H1 (cell line): ENCODE data around the gene CPE. TPM values are rescaled to one million over a fixed set of nuclear protein-coding genes. Genes with fewer than 3 reads are reported as not detected.

Source experiments
- CTCF ChIA-PET: fragments of 300-600 bp; sonication (Branson Sonifier 250); formaldehyde crosslinking; loops from one replicate; lab custom pipeline; 2021; ENCODE audit not compliant: partially characterized antibody; lab: Charles Lee
- POLR2A ChIA-PET: fragments of 300-600 bp; sonication (Branson Sonifier 250); formaldehyde crosslinking; loops from one replicate; lab custom pipeline; 2021; ENCODE audit warnings: inconsistent platforms; ENCODE audit not compliant: partially characterized antibody; lab: Charles Lee
- DNase-seq, 2 experiments: peaks; one replicate each; pipeline versions ENCODE4 v3.0.0 to v3.0.0-alpha.2; 2010 to 2022; ENCODE audit warnings: low spot score in 2 of 2, low read depth in 1 of 2, mixed read lengths in 1 of 2
- FAIRE-seq: peaks from 2 replicates; lab custom pipeline; 2011; peaks lifted over from hg19 to GRCh38; lab: Jason Lieb, UNC
- H2AFZ ChIP-seq: 2 replicates; pipeline ENCODE4 v1.8.1; 2012; ENCODE audit warnings: low read length, inconsistent platforms
- H2AK5ac ChIP-seq: 2 replicates; pipeline ENCODE4 v1.6.1; 2013; ENCODE audit warnings: low read depth, low read length
- H2BK120ac ChIP-seq: replicated peaks from 2 replicates; pipeline ENCODE3; 2013; ENCODE audit warnings: low read depth, low read length, inconsistent platforms
- H2BK12ac ChIP-seq: 2 replicates; pipeline ENCODE4 v1.6.1; 2013; ENCODE audit warnings: low read depth, low read length
- H2BK15ac ChIP-seq: 2 replicates; pipeline ENCODE4 v1.6.1; 2013; ENCODE audit warnings: low read length
- H2BK20ac ChIP-seq: 2 replicates; pipeline ENCODE4 v1.6.1; 2013; ENCODE audit warnings: low read length
- H2BK5ac ChIP-seq: 2 replicates; pipeline ENCODE4 v1.6.1; 2013; ENCODE audit warnings: low read depth, low read length
- H3K14ac ChIP-seq: 2 replicates; pipeline ENCODE4 v1.6.1; 2013; ENCODE audit warnings: inconsistent platforms; ENCODE audit not compliant: insufficient read length
- H3K18ac ChIP-seq: 2 replicates; pipeline ENCODE4 v1.6.1; 2013; ENCODE audit warnings: low read length; ENCODE audit errors: extremely low read depth
- H3K23ac ChIP-seq: 2 replicates; pipeline ENCODE4 v1.6.1; 2013; ENCODE audit warnings: inconsistent platforms; ENCODE audit not compliant: insufficient read length
- H3K23me2 ChIP-seq: 2 replicates; pipeline ENCODE4 v1.6.1; 2013; ENCODE audit warnings: low read depth, low read length
- H3K27ac ChIP-seq: 2 replicates; pipeline ENCODE4 v1.6.1; 2011; ENCODE audit warnings: low read depth, low read length, inconsistent platforms
- H3K27me3 ChIP-seq, 4 experiments: replicated peaks in 1 of 4; 1 replicate in 1 of 4; 2 replicates in 3 of 4; pipeline versions ENCODE4 v1.6.1 to v1.8.1; 2011 to 2013; ENCODE audit warnings: low read length in 3 of 4, mild to moderate bottlenecking in 3 of 4, inconsistent platforms in 2 of 4, mixed read lengths in 2 of 4, moderate library complexity in 1 of 4; ENCODE audit not compliant: control insufficient read depth in 3 of 4, insufficient read depth in 3 of 4; ENCODE audit errors: extremely low read depth in 1 of 4
- H3K36me3 ChIP-seq, 4 experiments: 2 replicates each; pipeline versions ENCODE4 v1.6.1 to v1.8.1; 2011 to 2013; ENCODE audit warnings: mild to moderate bottlenecking in 4 of 4, low read length in 3 of 4, moderate library complexity in 2 of 4, control low read depth in 1 of 4, inconsistent platforms in 1 of 4; ENCODE audit not compliant: insufficient read depth in 4 of 4, control insufficient read depth in 2 of 4
- H3K4ac ChIP-seq: replicated peaks from 2 replicates; pipeline ENCODE3; 2013; ENCODE audit warnings: low read length, low read depth, mixed read lengths, inconsistent platforms; ENCODE audit not compliant: insufficient read length
- H3K4me1 ChIP-seq, 4 experiments: replicated peaks in 1 of 4; 1 replicate in 1 of 4; 2 replicates in 3 of 4; pipeline versions ENCODE4 v1.6.1 to v1.8.1; 2011 to 2013; ENCODE audit warnings: low read length in 3 of 4, inconsistent platforms in 2 of 4, mixed read lengths in 1 of 4; ENCODE audit not compliant: insufficient read depth in 4 of 4, control insufficient read depth in 3 of 4
- H3K4me2 ChIP-seq, 2 experiments: 2 replicates each; pipeline versions ENCODE4 v1.6.1 to v1.8.1; 2011 to 2013; ENCODE audit warnings: low read depth in 2 of 2, low read length in 2 of 2, control low read depth in 1 of 2, inconsistent platforms in 1 of 2, mild to moderate bottlenecking in 1 of 2; ENCODE audit not compliant: insufficient read depth in 1 of 2
- H3K4me3 ChIP-seq, 4 experiments: fragments of 200-600, 300-600 bp in 1 of 4; sonication (generic), shearing (Covaris generic), sonication (Bioruptor Twin) in 1 of 4; 2 replicates each; pipeline versions ENCODE4 v1.5.1 to v1.8.1; 2011 to 2016; ENCODE audit warnings: low read length in 4 of 4, low read depth in 3 of 4, control low read depth in 2 of 4, inconsistent platforms in 2 of 4, mild to moderate bottlenecking in 2 of 4, mixed read lengths in 1 of 4, moderate library complexity in 1 of 4; ENCODE audit not compliant: insufficient read depth in 2 of 4; ENCODE audit errors: extremely low read depth in 1 of 4
- H3K56ac ChIP-seq: replicated peaks from 2 replicates; pipeline ENCODE3; 2013; ENCODE audit warnings: low read depth, mild to moderate bottlenecking, mixed read lengths, low read length, inconsistent platforms; ENCODE audit not compliant: insufficient read length
- H3K79me1 ChIP-seq: 2 replicates; pipeline ENCODE4 v1.6.1; 2013; ENCODE audit warnings: low read depth, low read length, control low read depth
- H3K79me2 ChIP-seq, 2 experiments: 2 replicates each; pipeline versions ENCODE4 v1.6.1 to v1.8.1; 2012 to 2013; ENCODE audit warnings: low read length in 2 of 2, mild to moderate bottlenecking in 2 of 2, inconsistent platforms in 1 of 2; ENCODE audit not compliant: insufficient read depth in 2 of 2, control insufficient read depth in 1 of 2
- H3K9ac ChIP-seq, 4 experiments: replicated peaks in 1 of 4; 1 replicate in 1 of 4; 2 replicates in 3 of 4; pipeline versions ENCODE4 v1.6.1 to v1.8.1; 2011 to 2013; ENCODE audit warnings: low read depth in 3 of 4, low read length in 3 of 4, control low read depth in 2 of 4, mild to moderate bottlenecking in 2 of 4, moderate library complexity in 2 of 4, inconsistent platforms in 1 of 4; ENCODE audit errors: extremely low read depth in 1 of 4
- H3K9me3 ChIP-seq, 2 experiments: 2 replicates each; pipeline versions ENCODE4 v1.6.1 to v1.8.1; 2012 to 2013; ENCODE audit warnings: mild to moderate bottlenecking in 2 of 2, moderate library complexity in 2 of 2, control low read depth in 1 of 2, inconsistent platforms in 1 of 2, low read depth in 1 of 2, low read length in 1 of 2, mixed read lengths in 1 of 2; ENCODE audit not compliant: insufficient read depth in 2 of 2
- H4K20me1 ChIP-seq, 2 experiments: replicated peaks in 1 of 2; 2 replicates each; pipeline versions ENCODE3 to v1.8.1; 2011 to 2013; ENCODE audit warnings: inconsistent platforms in 2 of 2, low read length in 2 of 2, mild to moderate bottlenecking in 1 of 2; ENCODE audit not compliant: insufficient read depth in 2 of 2, control insufficient read depth in 1 of 2
- H4K5ac ChIP-seq: 2 replicates; pipeline ENCODE4 v1.6.1; 2013; ENCODE audit warnings: low read length, low read depth, mixed read lengths, inconsistent platforms; ENCODE audit not compliant: insufficient read length
- H4K8ac ChIP-seq: 2 replicates; pipeline ENCODE4 v1.8.0; 2013; ENCODE audit warnings: mild to moderate bottlenecking, moderate library complexity, low read length, inconsistent platforms; ENCODE audit not compliant: insufficient read depth; ENCODE audit errors: extremely low read depth
- H4K91ac ChIP-seq: replicated peaks from 2 replicates; pipeline ENCODE3; 2013; ENCODE audit warnings: low read length, mixed read lengths, inconsistent platforms; ENCODE audit not compliant: insufficient read length
- HDAC2 ChIP-seq, 2 experiments: fragments of 300-600 bp in 1 of 2; sonication (generic) in 1 of 2; IDR thresholded peaks; 2 replicates each; pipeline ENCODE4 v1.6.1; 2011 to 2012; ENCODE audit warnings: low read depth in 2 of 2, low read length in 2 of 2, mild to moderate bottlenecking in 2 of 2, moderate library complexity in 2 of 2, borderline replicate concordance in 1 of 2, inconsistent platforms in 1 of 2
- HDAC6 ChIP-seq: IDR thresholded peaks from one replicate; pipeline ENCODE4 v1.7.1; 2012; ENCODE audit warnings: low read depth, mild to moderate bottlenecking, inconsistent platforms, low read length, moderate library complexity
- KDM1A ChIP-seq: fragments of 200-600, 300-600 bp; sonication (generic); IDR thresholded peaks from 2 replicates; pipeline ENCODE4 v1.7.1; 2016; ENCODE audit warnings: mild to moderate bottlenecking, low read length, borderline replicate concordance
- RAD21 ChIP-seq, 2 experiments: IDR thresholded peaks in 1 of 2; conservative IDR thresholded peaks in 1 of 2; 2 replicates each; pipeline ENCODE4 v1.6.1; 2011; ENCODE audit warnings: low read depth in 2 of 2, low read length in 2 of 2, improper control_type of control experiment in 1 of 2, inconsistent platforms in 1 of 2, mild to moderate bottlenecking in 1 of 2, moderate library complexity in 1 of 2
- WGBS, 2 experiments: shearing (Covaris generic) in 1 of 2; methylation state at CpG; one replicate each; pipeline versions ENCODE4 v1.1.6 to v1.1.7; 2013 to 2015; ENCODE audit warnings: low lambda C conversion rate in 2 of 2, mixed read lengths in 2 of 2, inconsistent platforms in 1 of 2, low coverage in 1 of 2, missing lambda C conversion rate in 1 of 2; ENCODE audit not compliant: insufficient replicate concordance in 2 of 2, insufficient coverage in 1 of 2, insufficient read length in 1 of 2; ENCODE audit errors: extremely low coverage in 1 of 2, missing lambda C conversion rate in 1 of 2; 5-methylcytosine and 5-hydroxymethylcytosine counted together
- polyA plus RNA-seq, 7 experiments: library from polyadenylated mRNA; depleted of rRNA in 3 of 7; stranded (reverse) in 5 of 7; unstranded in 2 of 7; fragments of >200 nt in 5 of 7; fragments of 200-250 nt in 2 of 7; gene quantifications; 1 replicate in 5 of 7; 2 replicates in 1 of 7; 4 replicates in 1 of 7; pipeline versions ENCODE4 v1.2.1 to v1.2.3, GENCODE V29; 2011 to 2013; ENCODE audit warnings: missing spikeins in 2 of 7, mixed read lengths in 2 of 7
- total RNA-seq: library from RNA; stranded (reverse); fragmentation: NEBNext Ultra II Directional; extraction: Animal tissue kit (Norgen Biotek cat#: 25700); gene quantifications from 2 replicates; pipeline ENCODE4 v1.2.1, GENCODE V29; 2021
- TF ChIP-seq, protein P1 (sequence below): IDR thresholded peaks from 2 replicates; pipeline ENCODE4 v1.6.1; 2011; ENCODE audit warnings: low read length, improper control_type of control experiment
- TF ChIP-seq, protein P2 (sequence below), 3 experiments: IDR thresholded peaks; 1 replicate in 2 of 3; 2 replicates in 1 of 3; pipeline versions ENCODE4 v1.5.1 to v1.6.1; 2011; ENCODE audit warnings: low read length in 3 of 3, mild to moderate bottlenecking in 3 of 3, inconsistent platforms in 2 of 3, low read depth in 1 of 3, moderate library complexity in 1 of 3; ENCODE audit not compliant: insufficient read depth in 1 of 3; ENCODE audit errors: control extremely low read depth in 1 of 3

Gene CPE
- total and polyA plus RNA-seq, 2 of the 8 experiments (the other 6 are each of a cell fraction or from before 2014, with no cell fraction given): 9.4 to 10.2 TPM

GRCh38 chr4:165537028-165537648 lies 158.3 kb downstream of the CPE start:
- no peak overlapping the region for H2BK12ac ChIP-seq
- H3K18ac ChIP-seq: no peak overlapping the region
- no peak overlapping the region for H3K4me2 ChIP-seq
- H4K20me1 ChIP-seq: no peaks in the 10 kb centered on the region
- H3K9me3 ChIP-seq: no peaks in the 10 kb centered on the region
- no peaks in the 10 kb centered on the region for H3K79me2 ChIP-seq
- no peak overlapping the region for H2BK20ac ChIP-seq
- H2AK5ac ChIP-seq: no peak overlapping the region
- no peak overlapping the region for H4K8ac ChIP-seq
- H3K23me2 ChIP-seq: no peaks in the 10 kb centered on the region
- peaks cover 0 to 3% (median 0%) of the 10 kb centered on the region in 4 experiments; a peak in 1 of 7 replicates for H3K4me1 ChIP-seq
- H2BK120ac ChIP-seq: no peak overlapping the region
- TF ChIP-seq, protein P1, sequence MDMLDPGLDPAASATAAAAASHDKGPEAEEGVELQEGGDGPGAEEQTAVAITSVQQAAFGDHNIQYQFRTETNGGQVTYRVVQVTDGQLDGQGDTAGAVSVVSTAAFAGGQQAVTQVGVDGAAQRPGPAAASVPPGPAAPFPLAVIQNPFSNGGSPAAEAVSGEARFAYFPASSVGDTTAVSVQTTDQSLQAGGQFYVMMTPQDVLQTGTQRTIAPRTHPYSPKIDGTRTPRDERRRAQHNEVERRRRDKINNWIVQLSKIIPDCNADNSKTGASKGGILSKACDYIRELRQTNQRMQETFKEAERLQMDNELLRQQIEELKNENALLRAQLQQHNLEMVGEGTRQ: no peak
- TF ChIP-seq RAD21 (IDR thresholded peaks at IDR 0.05 in 1 of 2, conservative IDR thresholded peaks at IDR 0.05 in 1 of 2; ENCODE audit: low read depth in 2 of 2, low read length in 2 of 2) (peak; percentile 81 to 88), HDAC6 (no peak), KDM1A (no peak), HDAC2 (IDR thresholded peaks at IDR 0.05; ENCODE audit: borderline replicate concordance in 1 of 2, low read depth in 2 of 2, low read length in 2 of 2) (no peak)
- TF ChIP-seq, protein P2, sequence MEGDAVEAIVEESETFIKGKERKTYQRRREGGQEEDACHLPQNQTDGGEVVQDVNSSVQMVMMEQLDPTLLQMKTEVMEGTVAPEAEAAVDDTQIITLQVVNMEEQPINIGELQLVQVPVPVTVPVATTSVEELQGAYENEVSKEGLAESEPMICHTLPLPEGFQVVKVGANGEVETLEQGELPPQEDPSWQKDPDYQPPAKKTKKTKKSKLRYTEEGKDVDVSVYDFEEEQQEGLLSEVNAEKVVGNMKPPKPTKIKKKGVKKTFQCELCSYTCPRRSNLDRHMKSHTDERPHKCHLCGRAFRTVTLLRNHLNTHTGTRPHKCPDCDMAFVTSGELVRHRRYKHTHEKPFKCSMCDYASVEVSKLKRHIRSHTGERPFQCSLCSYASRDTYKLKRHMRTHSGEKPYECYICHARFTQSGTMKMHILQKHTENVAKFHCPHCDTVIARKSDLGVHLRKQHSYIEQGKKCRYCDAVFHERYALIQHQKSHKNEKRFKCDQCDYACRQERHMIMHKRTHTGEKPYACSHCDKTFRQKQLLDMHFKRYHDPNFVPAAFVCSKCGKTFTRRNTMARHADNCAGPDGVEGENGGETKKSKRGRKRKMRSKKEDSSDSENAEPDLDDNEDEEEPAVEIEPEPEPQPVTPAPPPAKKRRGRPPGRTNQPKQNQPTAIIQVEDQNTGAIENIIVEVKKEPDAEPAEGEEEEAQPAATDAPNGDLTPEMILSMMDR (IDR thresholded peaks at IDR 0.05; ENCODE audit: control extremely low read depth in 1 of 3, insufficient read depth in 1 of 3, low read depth in 1 of 3, low read length in 3 of 3): peak in 2 of 3 experiments; percentile 47 to 51; a peak in 2 of 4 replicates
- H3K79me1 ChIP-seq: no peaks in the 10 kb centered on the region
- no peak overlapping the region for H3K14ac ChIP-seq
- H2AFZ ChIP-seq: no peak overlapping the region
- H2BK15ac ChIP-seq: no peak overlapping the region
- H3K27me3 ChIP-seq: no peaks in the 10 kb centered on the region
- CTCF ChIA-PET: interaction anchor here (0.6 to 1.6 kb wide), 12 partner anchors 11 to 559 kb away, joined by 3 to 9 read pairs (median 4); no protein-coding TSS in a partner anchor
- POLR2A ChIA-PET: no interaction called here
- no peak overlapping the region for H3K4ac ChIP-seq
- H2BK5ac ChIP-seq: no peak overlapping the region
- H3K36me3 ChIP-seq: no peaks in the 10 kb centered on the region
- no peak overlapping the region for H3K9ac ChIP-seq
- no peak overlapping the region for H4K5ac ChIP-seq
- FAIRE-seq (peak; percentile 69), DNase-seq (peak in 1 of 2 experiments; percentile 3)
- H3K23ac ChIP-seq: no peak overlapping the region
- no peak overlapping the region for H4K91ac ChIP-seq
- H3K4me3 ChIP-seq: no peak overlapping the region
- 67 to 100% methylated on average over 3 to 6 of the region's 6 CpGs for WGBS, 2 experiments
- no peak overlapping the region for H3K27ac ChIP-seq
- no peak overlapping the region for H3K56ac ChIP-seq
